GM21619 (cell line): ENCODE data around the gene BID.

Experiments used
- ATAC-seq: cut with Tn5 transposase; IDR thresholded peaks from one replicate; pipeline ENCODE4 v1.9.1; 2021; ENCODE audit not compliant: unreplicated experiment

Gene BID

GRCh38 chr22:17739196-17739975 is 34.9 kb downstream of the BID start:
- ATAC-seq = no peak

- ATAC-seq = no peak
Observed at GRCh38 chr22:17738386-17739128, 35.7 kb downstream of the BID start.

GRCh38 chr22:17734187-17734586 is 40.1 kb downstream of the BID start:
- ATAC-seq = no peak

- ATAC-seq = no peak
Observed at GRCh38 chr22:17733466-17733865, 40.8 kb downstream of the BID start.

GRCh38 chr22:17732251-17732854 is 41.9 kb downstream of the BID start:
- no peak for ATAC-seq

- no peak for ATAC-seq
Observed at GRCh38 chr22:17729561-17729960, 44.7 kb downstream of the BID start.

- no peak for ATAC-seq
Observed at GRCh38 chr22:17728786-17729185, 45.5 kb downstream of the BID start.

- no peak for ATAC-seq
Observed at GRCh38 chr22:17726928-17727897, 47.1 kb downstream of the BID start.

GRCh38 chr22:17726006-17726927 is 48.0 kb downstream of the BID start:
- no peak for ATAC-seq

- ATAC-seq = no peak
Observed at GRCh38 chr22:17725500-17725796, 48.8 kb downstream of the BID start.

GRCh38 chr22:17724678-17725499 is 49.4 kb downstream of the BID start:
- no peak for ATAC-seq

GRCh38 chr22:17724241-17724640 is 50.0 kb downstream of the BID start:
- no peak for ATAC-seq

GRCh38 chr22:17719911-17720310 is 54.4 kb downstream of the BID start:
- ATAC-seq = no peak

- no peak for ATAC-seq
Observed at GRCh38 chr22:17717708-17718107, 56.6 kb downstream of the BID start.

- no peak for ATAC-seq
Observed at GRCh38 chr22:17716529-17716928, 57.7 kb downstream of the BID start.

- no peak for ATAC-seq
Observed at GRCh38 chr22:17712441-17712840, 61.8 kb downstream of the BID start.

GRCh38 chr22:17710023-17710422 is 64.2 kb downstream of the BID start:
- no peak for ATAC-seq

GRCh38 chr22:17707526-17707925 is 66.7 kb downstream of the BID start:
- ATAC-seq = no peak

GRCh38 chr22:17706947-17707346 is 67.3 kb downstream of the BID start:
- ATAC-seq = no peak
